Measurements from ENCODE around the gene SEMA3F.

GRCh38 chr3:50229490-50229889 is 74.4 kb downstream of the SEMA3F start:
- TF ChIP-seq, protein P1, sequence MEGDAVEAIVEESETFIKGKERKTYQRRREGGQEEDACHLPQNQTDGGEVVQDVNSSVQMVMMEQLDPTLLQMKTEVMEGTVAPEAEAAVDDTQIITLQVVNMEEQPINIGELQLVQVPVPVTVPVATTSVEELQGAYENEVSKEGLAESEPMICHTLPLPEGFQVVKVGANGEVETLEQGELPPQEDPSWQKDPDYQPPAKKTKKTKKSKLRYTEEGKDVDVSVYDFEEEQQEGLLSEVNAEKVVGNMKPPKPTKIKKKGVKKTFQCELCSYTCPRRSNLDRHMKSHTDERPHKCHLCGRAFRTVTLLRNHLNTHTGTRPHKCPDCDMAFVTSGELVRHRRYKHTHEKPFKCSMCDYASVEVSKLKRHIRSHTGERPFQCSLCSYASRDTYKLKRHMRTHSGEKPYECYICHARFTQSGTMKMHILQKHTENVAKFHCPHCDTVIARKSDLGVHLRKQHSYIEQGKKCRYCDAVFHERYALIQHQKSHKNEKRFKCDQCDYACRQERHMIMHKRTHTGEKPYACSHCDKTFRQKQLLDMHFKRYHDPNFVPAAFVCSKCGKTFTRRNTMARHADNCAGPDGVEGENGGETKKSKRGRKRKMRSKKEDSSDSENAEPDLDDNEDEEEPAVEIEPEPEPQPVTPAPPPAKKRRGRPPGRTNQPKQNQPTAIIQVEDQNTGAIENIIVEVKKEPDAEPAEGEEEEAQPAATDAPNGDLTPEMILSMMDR (IDR thresholded peaks at IDR 0.05), result no peak
- TF ChIP-seq POLR2A (IDR thresholded peaks at IDR 0.05), result no peak

All from ovary (tissue), 3 donors.